Measurements from ENCODE around the gene PLIN5. TPM values are rescaled to one million over a fixed set of nuclear protein-coding genes. Genes with fewer than 3 reads are reported as not detected.

PLIN5 gene
- total and polyA plus RNA-seq, 5 donors, result 25.5 to 60.3 (median 29.4) TPM

- intact Hi-C loops (cut with DNase I), result no loop called here
- 23% methylated on average over 25 of the region's 25 CpGs for WGBS
- H3K27ac ChIP-seq (ENCODE audit: low read length), result no peak overlapping the region
Measured at GRCh38 chr19:4473011-4473762, 61.8 kb downstream of the PLIN5 start.

More at GRCh38 chr19:4473011-4473762, 61.8 kb downstream of the PLIN5 start:
- no peaks in the 10 kb centered on the region for H3K9me3 ChIP-seq (ENCODE audit: control insufficient read depth, low read length)
- ATAC-seq (no peak), DNase-seq (peak in 2 of 3 donors; percentile 49 to 50)
- H3K4me3 ChIP-seq (ENCODE audit: low read length), result peak overlapping the region; percentile 92
- no peaks in the 10 kb centered on the region for H3K27me3 ChIP-seq (ENCODE audit: control insufficient read depth, insufficient read depth)
- peaks cover 3% of the 10 kb centered on the region for H3K4me1 ChIP-seq (ENCODE audit: control insufficient read depth, insufficient read depth, low read length)

Other genes starting within 250 kb of the PLIN5 start
- not detected for gene TMIGD2, start 232.8 kb downstream of the PLIN5 start, total RNA-seq
- 0.25 TPM for gene TMIGD2, start 232.8 kb downstream of the PLIN5 start, polyA plus RNA-seq
- gene FSD1, start 230.6 kb downstream of the PLIN5 start, total RNA-seq, result not detected
- gene FSD1, start 230.6 kb downstream of the PLIN5 start, polyA plus RNA-seq, result not detected
- gene STAP2, start 196.4 kb downstream of the PLIN5 start, total RNA-seq, result 10 to 100 TPM in 3 of 4 donors, 1 to 10 TPM in 1; 6.7 to 13.9 (median 11.3) TPM
- 7.8 TPM for gene STAP2, start 196.4 kb downstream of the PLIN5 start, polyA plus RNA-seq
- 10 to 100 TPM; 22.8 to 25.8 (median 25.2) TPM for gene MPND, start 191.7 kb downstream of the PLIN5 start, total RNA-seq
- 24.9 TPM for gene MPND, start 191.7 kb downstream of the PLIN5 start, polyA plus RNA-seq
- 10 to 100 TPM; 26.3 to 40.3 (median 31.8) TPM for gene SH3GL1, start 134.7 kb downstream of the PLIN5 start, total RNA-seq
- gene SH3GL1, start 134.7 kb downstream of the PLIN5 start, polyA plus RNA-seq, result 27.7 TPM
- 1 to 10 TPM; 5.4 to 7.7 (median 6.2) TPM for gene CHAF1A, start 132.6 kb downstream of the PLIN5 start, total RNA-seq
- 4.3 TPM for gene CHAF1A, start 132.6 kb downstream of the PLIN5 start, polyA plus RNA-seq
- 100 to 1,000 TPM in 3 of 4 donors, 10 to 100 TPM in 1; 99.8 to 124 (median 112) TPM for gene UBXN6, start 77.4 kb downstream of the PLIN5 start, total RNA-seq
- 135 TPM for gene UBXN6, start 77.4 kb downstream of the PLIN5 start, polyA plus RNA-seq
- 10 to 100 TPM; 20.6 to 30.5 (median 28.6) TPM for gene HDGFL2, start 62.9 kb downstream of the PLIN5 start, total RNA-seq
- gene HDGFL2, start 62.9 kb downstream of the PLIN5 start, polyA plus RNA-seq, result 31.4 TPM
- 100 to 1,000 TPM; 102 to 201 (median 112) TPM for gene PLIN4, start 16.7 kb downstream of the PLIN5 start, total RNA-seq
- 171 TPM for gene PLIN4, start 16.7 kb downstream of the PLIN5 start, polyA plus RNA-seq
- gene LRG1, start 4.8 kb upstream of the PLIN5 start, total RNA-seq, result 1 to 10 TPM in 1 of 4 donors, under 1 TPM in 3; 0.20 to 1.1 (median 0.31) TPM
- 0.41 TPM for gene LRG1, start 4.8 kb upstream of the PLIN5 start, polyA plus RNA-seq
- 10 to 100 TPM in 1 of 4 donors, 1 to 10 TPM in 3; 4.2 to 10.4 (median 7.9) TPM for gene SEMA6B, start 24.5 kb upstream of the PLIN5 start, total RNA-seq
- 11.5 TPM for gene SEMA6B, start 24.5 kb upstream of the PLIN5 start, polyA plus RNA-seq
- gene TNFAIP8L1, start 104.3 kb upstream of the PLIN5 start, total RNA-seq, result 1 to 10 TPM; 2.8 to 5.6 (median 4.6) TPM
- 6.0 TPM for gene TNFAIP8L1, start 104.3 kb upstream of the PLIN5 start, polyA plus RNA-seq
- 10 to 100 TPM; 21.7 to 47.0 (median 31.5) TPM for gene MYDGF, start 135.1 kb upstream of the PLIN5 start, total RNA-seq
- gene MYDGF, start 135.1 kb upstream of the PLIN5 start, polyA plus RNA-seq, result 48.2 TPM
- gene DPP9, start 188.6 kb upstream of the PLIN5 start, total RNA-seq, result 10 to 100 TPM; 35.1 to 43.9 (median 36.9) TPM
- gene DPP9, start 188.6 kb upstream of the PLIN5 start, polyA plus RNA-seq, result 27.0 TPM